RWPE2 (cell line): ENCODE data around the gene OR51V1.
"Not testable (repeated sequence)": the region's sequence is repeated elsewhere in the genome, so short reads cannot be mapped to it uniquely, and the experiment has no call there.

ENCODE experiments used
- ATAC-seq: fragments of 200-7000 bp; cut with Tn5 transposase; 3 replicates; pipeline ENCODE4 v1.9.1; 2021; ENCODE audit warnings: low read depth
- DNase-seq: peaks from one replicate; pipeline ENCODE4 v3.0.0-alpha.2; 2020; ENCODE audit warnings: low spot score
- H3K27ac ChIP-seq: fragments of 450-650 bp; 2 replicates; pipeline ENCODE4 v1.5.1; 2017; ENCODE audit warnings: mild to moderate bottlenecking; ENCODE audit not compliant: poor library complexity, severe bottlenecking
- H3K27me3 ChIP-seq: fragments of 250-450 bp; sonication (Bioruptor Pico); 2 replicates; pipeline ENCODE4 v1.5.1; 2021; ENCODE audit warnings: mild to moderate bottlenecking, moderate library complexity; ENCODE audit not compliant: insufficient read depth, poor library complexity, severe bottlenecking
- H3K36me3 ChIP-seq: fragments of 250-450 bp; sonication (Bioruptor Pico); 2 replicates; pipeline ENCODE4 v1.5.1; 2020; ENCODE audit warnings: low read depth, mild to moderate bottlenecking, moderate library complexity
- H3K4me1 ChIP-seq: fragments of 250-450 bp; sonication (Bioruptor Pico); 2 replicates; pipeline ENCODE4 v1.5.1; 2021; ENCODE audit warnings: mild to moderate bottlenecking, moderate library complexity; ENCODE audit not compliant: insufficient read depth, poor library complexity, severe bottlenecking
- H3K4me3 ChIP-seq: fragments of 250-450 bp; sonication (Bioruptor Pico); 2 replicates; pipeline ENCODE4 v1.5.1; 2021; ENCODE audit warnings: mild to moderate bottlenecking, moderate library complexity; ENCODE audit not compliant: severe bottlenecking
- H3K9me3 ChIP-seq: fragments of 250-450 bp; sonication (Bioruptor Pico); 2 replicates; pipeline ENCODE4 v1.5.1; 2021; ENCODE audit warnings: mild to moderate bottlenecking, moderate library complexity; ENCODE audit not compliant: severe bottlenecking
- CTCF ChIP-seq: fragments of 450-650 bp; IDR thresholded peaks from one replicate; pipeline ENCODE4 v1.5.1; 2017; ENCODE audit warnings: mild to moderate bottlenecking, moderate library complexity; ENCODE audit not compliant: poor library complexity, severe bottlenecking

The OR51V1 gene

DNA sequence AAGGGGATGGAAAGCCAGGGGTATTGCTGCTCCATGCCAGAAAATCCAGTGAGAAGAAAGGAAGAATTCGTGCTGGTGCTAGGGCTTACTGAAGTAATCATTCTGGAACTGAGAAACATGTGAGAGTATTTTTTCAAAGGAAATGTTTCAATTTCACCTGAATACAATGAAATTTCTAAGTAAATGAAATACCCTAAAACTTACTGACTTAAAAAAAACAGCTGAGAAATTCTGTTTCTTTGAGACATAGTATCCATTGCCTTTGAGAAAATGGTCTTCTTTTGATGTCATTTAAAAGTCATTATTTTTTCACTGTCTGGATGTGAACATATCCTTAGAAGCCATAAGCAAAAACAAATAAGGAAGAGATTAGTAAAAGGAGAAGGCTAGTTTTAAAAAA, at the start of gene OR51V1:
TSS of gene OR51V1 (minus strand) at position 101 of the 400 bp plus-strand sequence. CDS start at position 101, 0 bp downstream.
- no peak for DNase-seq
- Histone ChIP-seq H3K27me3 (no peaks in the 10 kb centered on the region), H3K4me1 (no peaks in the 10 kb centered on the region), H3K27ac (no peak within 1 kb of the TSS), H3K4me3 (no peak within 1 kb of the TSS), H3K9me3 (peaks cover 2% of the 10 kb centered on the region), H3K36me3 (no peaks in the 10 kb centered on the region)
- no peak for ATAC-seq
- TF ChIP-seq CTCF: no peak

DNA sequence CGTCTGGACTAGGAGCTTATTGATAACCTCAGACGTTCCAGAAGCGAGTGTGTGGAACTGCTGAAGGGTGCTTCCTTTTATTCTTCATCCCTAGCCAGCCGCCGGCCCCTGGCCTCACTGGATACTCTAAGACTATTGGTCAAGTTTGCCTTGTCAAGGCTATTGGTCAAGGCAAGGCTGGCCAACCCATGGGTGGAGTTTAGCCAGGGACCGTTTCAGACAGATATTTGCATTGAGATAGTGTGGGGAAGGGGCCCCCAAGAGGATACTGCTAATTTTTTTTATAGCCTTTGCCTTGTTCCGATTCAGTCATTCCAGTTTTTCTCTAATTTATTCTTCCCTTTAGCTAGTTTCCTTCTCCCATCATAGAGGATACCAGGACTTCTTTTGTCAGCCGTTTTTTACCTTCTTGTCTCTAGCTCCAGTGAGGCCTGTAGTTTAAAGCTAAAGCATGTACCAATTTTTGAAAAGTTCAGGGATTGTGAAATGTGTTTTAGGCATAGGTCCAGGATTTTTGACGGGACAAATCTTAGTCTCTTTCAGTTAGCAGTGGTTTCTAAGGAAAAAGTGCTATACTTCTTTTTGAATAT, 49.4 kb upstream of the OR51V1 start, which contains the start of gene HBG1:
TSS of gene HBG1 (minus strand) at position 51 of the 590 bp plus-strand sequence. CDS start 53 bp downstream, outside the sequence.
- H3K27me3 ChIP-seq, DNase-seq, H3K36me3 ChIP-seq, H3K27ac ChIP-seq, H3K4me3 ChIP-seq, ATAC-seq, H3K9me3 ChIP-seq, H3K4me1 ChIP-seq: not testable (repeated sequence)

DNA sequence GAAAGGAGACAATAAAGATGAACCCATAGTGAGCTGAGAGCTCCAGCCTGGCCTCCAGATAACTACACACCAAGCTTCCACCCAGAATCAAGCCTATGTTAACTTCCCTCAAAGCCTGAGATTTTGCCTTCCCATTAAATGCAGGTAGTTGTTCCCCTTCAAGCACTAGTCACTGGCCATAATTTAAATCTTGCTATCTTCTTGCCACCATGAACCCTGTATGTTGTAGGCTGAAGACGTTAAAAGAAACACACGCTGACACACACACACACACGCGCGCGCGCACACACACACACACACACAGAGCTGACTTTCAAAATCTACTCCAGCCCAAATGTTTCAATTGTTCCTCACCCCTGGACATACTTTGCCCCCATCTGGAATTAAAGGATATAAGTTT, 48.0 kb upstream of the OR51V1 start:
- not testable (repeated sequence) for H3K4me1 ChIP-seq, H3K36me3 ChIP-seq, DNase-seq, H3K9me3 ChIP-seq, H3K4me3 ChIP-seq, H3K27ac ChIP-seq, H3K27me3 ChIP-seq, ATAC-seq

- no peaks in the 10 kb centered on the region for H3K9me3 ChIP-seq
- H3K4me3 ChIP-seq: no peak overlapping the region
- no peak overlapping the region for H3K27ac ChIP-seq
- no peaks in the 10 kb centered on the region for H3K27me3 ChIP-seq
- no peaks in the 10 kb centered on the region for H3K4me1 ChIP-seq
- no peak for DNase-seq
- no peak for ATAC-seq
- H3K36me3 ChIP-seq: no peaks in the 10 kb centered on the region
- no peak for TF ChIP-seq CTCF
Measured at GRCh38 chr11:5247472-5248192, 47.1 kb upstream of the OR51V1 start.

- no peaks in the 10 kb centered on the region for H3K9me3 ChIP-seq
- H3K4me3 ChIP-seq: no peak overlapping the region
- no peaks in the 10 kb centered on the region for H3K36me3 ChIP-seq
- no peaks in the 10 kb centered on the region for H3K4me1 ChIP-seq
- no peaks in the 10 kb centered on the region for H3K27me3 ChIP-seq
- TF ChIP-seq CTCF: no peak
- H3K27ac ChIP-seq: no peak overlapping the region
- no peak for ATAC-seq
- DNase-seq: no peak
Measured at GRCh38 chr11:5246772-5247471, 46.4 kb upstream of the OR51V1 start.
